LNCAP (cell line): ENCODE data around the gene HHATL.

Experiments
- CTCF ChIP-seq: fragments of 450-650 bp; IDR thresholded peaks from 2 replicates; pipeline ENCODE4 v1.5.1; 2017; ENCODE audit warnings: mild to moderate bottlenecking

Gene HHATL

GRCh38 chr3:42698216-42698910, 4.2 kb downstream of the HHATL start:
- no peak for TF ChIP-seq CTCF

- TF ChIP-seq CTCF = no peak
Observed at GRCh38 chr3:42697289-42698051, 5.1 kb downstream of the HHATL start.

GRCh38 chr3:42696356-42697288, 6.0 kb downstream of the HHATL start:
- TF ChIP-seq CTCF = no peak

- no peak for TF ChIP-seq CTCF
Observed at GRCh38 chr3:42694366-42694765, 8.2 kb downstream of the HHATL start.

GRCh38 chr3:42693530-42693930, 9.1 kb downstream of the HHATL start:
- TF ChIP-seq CTCF = no peak

- TF ChIP-seq CTCF = no peak
Observed at GRCh38 chr3:42692667-42693529, 9.7 kb downstream of the HHATL start.
